Astrocyte (in vitro differentiated cells and primary cell): ENCODE results near the gene DCAF4.

Experiments
- EZH2 ChIP-seq: IDR thresholded peaks from 2 replicates; pipeline ENCODE4 v1.6.1; 2012; ENCODE audit warnings: mild to moderate bottlenecking, low read length, inconsistent platforms; ENCODE audit not compliant: insufficient read depth
- TF ChIP-seq, protein P1 (sequence below): IDR thresholded peaks from 2 replicates; pipeline ENCODE4 v1.5.1; 2011; ENCODE audit warnings: low read depth, mild to moderate bottlenecking, inconsistent platforms, low read length, moderate library complexity; ENCODE audit not compliant: insufficient read depth

DNA sequence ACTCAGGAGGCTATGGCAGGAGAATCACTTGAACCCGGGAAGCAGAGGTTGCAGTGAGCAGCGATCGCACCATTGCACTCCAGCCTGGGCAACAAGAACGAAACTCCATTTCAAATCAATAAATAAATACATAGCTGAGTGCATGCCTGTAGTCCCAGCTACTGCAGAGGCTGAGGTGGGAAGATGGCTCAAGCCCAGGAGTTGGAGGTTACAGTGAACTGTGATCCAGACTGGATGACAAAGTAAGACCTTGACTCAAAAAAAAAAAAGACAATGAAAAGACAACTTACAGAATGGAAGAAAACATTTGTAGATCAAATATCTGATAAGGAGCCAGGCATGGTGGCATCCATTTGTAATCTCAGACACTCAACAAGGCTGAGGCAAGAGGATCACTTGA lies 73.1 kb downstream of the DCAF4 start:
- no peak for TF ChIP-seq EZH2
- TF ChIP-seq, protein P1, sequence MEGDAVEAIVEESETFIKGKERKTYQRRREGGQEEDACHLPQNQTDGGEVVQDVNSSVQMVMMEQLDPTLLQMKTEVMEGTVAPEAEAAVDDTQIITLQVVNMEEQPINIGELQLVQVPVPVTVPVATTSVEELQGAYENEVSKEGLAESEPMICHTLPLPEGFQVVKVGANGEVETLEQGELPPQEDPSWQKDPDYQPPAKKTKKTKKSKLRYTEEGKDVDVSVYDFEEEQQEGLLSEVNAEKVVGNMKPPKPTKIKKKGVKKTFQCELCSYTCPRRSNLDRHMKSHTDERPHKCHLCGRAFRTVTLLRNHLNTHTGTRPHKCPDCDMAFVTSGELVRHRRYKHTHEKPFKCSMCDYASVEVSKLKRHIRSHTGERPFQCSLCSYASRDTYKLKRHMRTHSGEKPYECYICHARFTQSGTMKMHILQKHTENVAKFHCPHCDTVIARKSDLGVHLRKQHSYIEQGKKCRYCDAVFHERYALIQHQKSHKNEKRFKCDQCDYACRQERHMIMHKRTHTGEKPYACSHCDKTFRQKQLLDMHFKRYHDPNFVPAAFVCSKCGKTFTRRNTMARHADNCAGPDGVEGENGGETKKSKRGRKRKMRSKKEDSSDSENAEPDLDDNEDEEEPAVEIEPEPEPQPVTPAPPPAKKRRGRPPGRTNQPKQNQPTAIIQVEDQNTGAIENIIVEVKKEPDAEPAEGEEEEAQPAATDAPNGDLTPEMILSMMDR: no peak
